ENCODE results near the gene WSB1.

WSB1 gene

GRCh38 chr17:27353033-27353460 is 59.1 kb downstream of the WSB1 start:
- no peak for TF ChIP-seq POLR2AphosphoS5 (IDR thresholded peaks at IDR 0.05; ENCODE audit: low read depth)
- TF ChIP-seq, protein P1, sequence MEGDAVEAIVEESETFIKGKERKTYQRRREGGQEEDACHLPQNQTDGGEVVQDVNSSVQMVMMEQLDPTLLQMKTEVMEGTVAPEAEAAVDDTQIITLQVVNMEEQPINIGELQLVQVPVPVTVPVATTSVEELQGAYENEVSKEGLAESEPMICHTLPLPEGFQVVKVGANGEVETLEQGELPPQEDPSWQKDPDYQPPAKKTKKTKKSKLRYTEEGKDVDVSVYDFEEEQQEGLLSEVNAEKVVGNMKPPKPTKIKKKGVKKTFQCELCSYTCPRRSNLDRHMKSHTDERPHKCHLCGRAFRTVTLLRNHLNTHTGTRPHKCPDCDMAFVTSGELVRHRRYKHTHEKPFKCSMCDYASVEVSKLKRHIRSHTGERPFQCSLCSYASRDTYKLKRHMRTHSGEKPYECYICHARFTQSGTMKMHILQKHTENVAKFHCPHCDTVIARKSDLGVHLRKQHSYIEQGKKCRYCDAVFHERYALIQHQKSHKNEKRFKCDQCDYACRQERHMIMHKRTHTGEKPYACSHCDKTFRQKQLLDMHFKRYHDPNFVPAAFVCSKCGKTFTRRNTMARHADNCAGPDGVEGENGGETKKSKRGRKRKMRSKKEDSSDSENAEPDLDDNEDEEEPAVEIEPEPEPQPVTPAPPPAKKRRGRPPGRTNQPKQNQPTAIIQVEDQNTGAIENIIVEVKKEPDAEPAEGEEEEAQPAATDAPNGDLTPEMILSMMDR (IDR thresholded peaks at IDR 0.05; ENCODE audit: insufficient read depth, low read length) = no peak
- TF ChIP-seq SPI1 (IDR thresholded peaks at IDR 0.05; ENCODE audit: borderline replicate concordance, low read depth) = no peak
- TF ChIP-seq, protein P2, sequence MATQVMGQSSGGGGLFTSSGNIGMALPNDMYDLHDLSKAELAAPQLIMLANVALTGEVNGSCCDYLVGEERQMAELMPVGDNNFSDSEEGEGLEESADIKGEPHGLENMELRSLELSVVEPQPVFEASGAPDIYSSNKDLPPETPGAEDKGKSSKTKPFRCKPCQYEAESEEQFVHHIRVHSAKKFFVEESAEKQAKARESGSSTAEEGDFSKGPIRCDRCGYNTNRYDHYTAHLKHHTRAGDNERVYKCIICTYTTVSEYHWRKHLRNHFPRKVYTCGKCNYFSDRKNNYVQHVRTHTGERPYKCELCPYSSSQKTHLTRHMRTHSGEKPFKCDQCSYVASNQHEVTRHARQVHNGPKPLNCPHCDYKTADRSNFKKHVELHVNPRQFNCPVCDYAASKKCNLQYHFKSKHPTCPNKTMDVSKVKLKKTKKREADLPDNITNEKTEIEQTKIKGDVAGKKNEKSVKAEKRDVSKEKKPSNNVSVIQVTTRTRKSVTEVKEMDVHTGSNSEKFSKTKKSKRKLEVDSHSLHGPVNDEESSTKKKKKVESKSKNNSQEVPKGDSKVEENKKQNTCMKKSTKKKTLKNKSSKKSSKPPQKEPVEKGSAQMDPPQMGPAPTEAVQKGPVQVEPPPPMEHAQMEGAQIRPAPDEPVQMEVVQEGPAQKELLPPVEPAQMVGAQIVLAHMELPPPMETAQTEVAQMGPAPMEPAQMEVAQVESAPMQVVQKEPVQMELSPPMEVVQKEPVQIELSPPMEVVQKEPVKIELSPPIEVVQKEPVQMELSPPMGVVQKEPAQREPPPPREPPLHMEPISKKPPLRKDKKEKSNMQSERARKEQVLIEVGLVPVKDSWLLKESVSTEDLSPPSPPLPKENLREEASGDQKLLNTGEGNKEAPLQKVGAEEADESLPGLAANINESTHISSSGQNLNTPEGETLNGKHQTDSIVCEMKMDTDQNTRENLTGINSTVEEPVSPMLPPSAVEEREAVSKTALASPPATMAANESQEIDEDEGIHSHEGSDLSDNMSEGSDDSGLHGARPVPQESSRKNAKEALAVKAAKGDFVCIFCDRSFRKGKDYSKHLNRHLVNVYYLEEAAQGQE (IDR thresholded peaks at IDR 0.05; ENCODE audit: insufficient replicate concordance, low read depth) = no peak
- TF ChIP-seq GABPA (IDR thresholded peaks at IDR 0.05; ENCODE audit: low read depth) = no peak
- DNase-seq (ENCODE audit: low read depth in 1 of 2, low spot score in 1 of 2) = no peak
- Histone ChIP-seq H3K4me3 (replicated peaks; ENCODE audit: insufficient read depth, low read length) (peak overlapping the region; percentile 68), H3K27ac (replicated peaks) (peak overlapping the region; percentile 64), H3K27me3 (ENCODE audit: insufficient read depth, poor library complexity, severe bottlenecking) (no peaks in the 10 kb centered on the region)

DNA sequence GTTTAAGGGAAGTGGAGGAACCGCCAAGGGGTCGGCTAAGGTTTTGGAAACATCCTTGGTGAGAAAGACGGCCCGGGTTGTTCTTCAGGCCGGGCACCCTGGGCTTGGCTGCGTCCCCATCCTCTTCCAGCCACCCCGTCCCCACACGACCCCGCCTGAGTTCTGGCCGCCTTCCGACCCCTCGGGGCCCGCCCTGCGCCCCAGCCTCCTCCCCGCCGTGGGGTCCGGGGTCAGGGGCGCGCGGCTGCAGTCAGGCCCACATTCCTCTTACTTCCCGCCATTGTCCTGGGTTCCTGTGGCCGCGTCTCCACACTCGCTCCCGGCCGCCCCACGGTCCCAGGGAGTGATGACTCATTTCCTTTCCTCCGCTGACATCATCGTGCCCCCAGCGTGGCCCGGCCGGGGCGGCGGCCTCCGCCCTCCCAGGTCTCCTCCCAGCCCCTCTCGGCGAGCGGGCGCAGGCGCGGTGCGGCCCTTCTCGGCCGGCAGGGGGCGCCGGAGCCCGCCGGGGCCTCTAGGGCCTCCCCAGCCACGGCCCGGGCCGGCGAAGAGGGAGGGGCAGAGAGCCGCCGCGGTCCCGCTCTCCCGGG is 59.6 kb downstream of the WSB1 start:
- Histone ChIP-seq H3K4me3 (replicated peaks; ENCODE audit: insufficient read depth, low read length) (peak overlapping the region; percentile 68), H3K27me3 (ENCODE audit: insufficient read depth, poor library complexity, severe bottlenecking) (no peaks in the 10 kb centered on the region), H3K27ac (replicated peaks) (peak overlapping the region; percentile 64)
- TF ChIP-seq, protein P1 (IDR thresholded peaks at IDR 0.05; ENCODE audit: insufficient read depth, low read length) = peak; percentile 37
- TF ChIP-seq POLR2AphosphoS5 (IDR thresholded peaks at IDR 0.05; ENCODE audit: low read depth) = peak; percentile 72
- TF ChIP-seq SPI1 (IDR thresholded peaks at IDR 0.05; ENCODE audit: borderline replicate concordance, low read depth) = no peak
- DNase-seq (ENCODE audit: low read depth in 1 of 2, low spot score in 1 of 2) = peak; percentile 79 to 92

DNA sequence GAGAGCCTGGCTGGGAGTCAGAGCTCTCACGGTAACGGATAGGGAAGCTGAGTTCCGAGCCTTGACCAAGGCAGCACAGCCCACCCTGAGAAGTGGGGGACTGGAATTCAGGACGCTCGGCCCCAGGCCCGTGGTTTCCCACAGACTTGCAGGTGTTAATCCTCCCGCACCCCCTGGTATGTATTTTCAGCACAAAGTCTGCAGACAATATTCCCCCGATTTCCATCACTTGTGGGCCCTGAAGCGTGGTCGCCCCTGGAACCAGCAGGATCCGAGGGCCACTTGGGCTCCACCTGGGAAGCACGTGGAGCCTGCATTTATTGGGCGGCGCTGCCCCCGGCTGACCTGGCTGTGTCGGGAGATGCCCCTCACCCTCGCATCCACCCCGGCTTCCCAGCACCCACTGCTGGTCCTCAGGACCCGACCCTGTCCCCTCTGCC is 60.2 kb downstream of the WSB1 start:
- TF ChIP-seq, protein P1 (IDR thresholded peaks at IDR 0.05; ENCODE audit: insufficient read depth, low read length) = no peak
- TF ChIP-seq GABPA (IDR thresholded peaks at IDR 0.05; ENCODE audit: low read depth) = no peak
- TF ChIP-seq, protein P2 (IDR thresholded peaks at IDR 0.05; ENCODE audit: insufficient replicate concordance, low read depth) = no peak
- TF ChIP-seq SPI1 (IDR thresholded peaks at IDR 0.05; ENCODE audit: borderline replicate concordance, low read depth) = no peak
- TF ChIP-seq POLR2AphosphoS5 (IDR thresholded peaks at IDR 0.05; ENCODE audit: low read depth) = no peak
- no peak for DNase-seq (ENCODE audit: low read depth in 1 of 2, low spot score in 1 of 2)
- Histone ChIP-seq H3K4me3 (replicated peaks; ENCODE audit: insufficient read depth, low read length) (peak overlapping the region; percentile 68), H3K27ac (replicated peaks) (peak overlapping the region; percentile 58), H3K27me3 (ENCODE audit: insufficient read depth, poor library complexity, severe bottlenecking) (no peaks in the 10 kb centered on the region)
